Stimulated activated CD4-positive, alpha-beta T cell treated with anti-CD3 and anti-CD28 coated beads, Interleukin-2, amount 100 ng/mL, for 48 hours (primary cell): Measurements from ENCODE around the gene DUSP16.
"Not testable (repeated sequence)": the region's sequence is repeated elsewhere in the genome, so short reads cannot be mapped to it uniquely, and the experiment has no call there.

Experiments used
- DNase-seq, 2 donors: peaks; one replicate each; pipeline ENCODE4 v3.0.0-alpha.2; 2020

The DUSP16 gene, protein sequence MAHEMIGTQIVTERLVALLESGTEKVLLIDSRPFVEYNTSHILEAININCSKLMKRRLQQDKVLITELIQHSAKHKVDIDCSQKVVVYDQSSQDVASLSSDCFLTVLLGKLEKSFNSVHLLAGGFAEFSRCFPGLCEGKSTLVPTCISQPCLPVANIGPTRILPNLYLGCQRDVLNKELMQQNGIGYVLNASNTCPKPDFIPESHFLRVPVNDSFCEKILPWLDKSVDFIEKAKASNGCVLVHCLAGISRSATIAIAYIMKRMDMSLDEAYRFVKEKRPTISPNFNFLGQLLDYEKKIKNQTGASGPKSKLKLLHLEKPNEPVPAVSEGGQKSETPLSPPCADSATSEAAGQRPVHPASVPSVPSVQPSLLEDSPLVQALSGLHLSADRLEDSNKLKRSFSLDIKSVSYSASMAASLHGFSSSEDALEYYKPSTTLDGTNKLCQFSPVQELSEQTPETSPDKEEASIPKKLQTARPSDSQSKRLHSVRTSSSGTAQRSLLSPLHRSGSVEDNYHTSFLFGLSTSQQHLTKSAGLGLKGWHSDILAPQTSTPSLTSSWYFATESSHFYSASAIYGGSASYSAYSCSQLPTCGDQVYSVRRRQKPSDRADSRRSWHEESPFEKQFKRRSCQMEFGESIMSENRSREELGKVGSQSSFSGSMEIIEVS

DNA sequence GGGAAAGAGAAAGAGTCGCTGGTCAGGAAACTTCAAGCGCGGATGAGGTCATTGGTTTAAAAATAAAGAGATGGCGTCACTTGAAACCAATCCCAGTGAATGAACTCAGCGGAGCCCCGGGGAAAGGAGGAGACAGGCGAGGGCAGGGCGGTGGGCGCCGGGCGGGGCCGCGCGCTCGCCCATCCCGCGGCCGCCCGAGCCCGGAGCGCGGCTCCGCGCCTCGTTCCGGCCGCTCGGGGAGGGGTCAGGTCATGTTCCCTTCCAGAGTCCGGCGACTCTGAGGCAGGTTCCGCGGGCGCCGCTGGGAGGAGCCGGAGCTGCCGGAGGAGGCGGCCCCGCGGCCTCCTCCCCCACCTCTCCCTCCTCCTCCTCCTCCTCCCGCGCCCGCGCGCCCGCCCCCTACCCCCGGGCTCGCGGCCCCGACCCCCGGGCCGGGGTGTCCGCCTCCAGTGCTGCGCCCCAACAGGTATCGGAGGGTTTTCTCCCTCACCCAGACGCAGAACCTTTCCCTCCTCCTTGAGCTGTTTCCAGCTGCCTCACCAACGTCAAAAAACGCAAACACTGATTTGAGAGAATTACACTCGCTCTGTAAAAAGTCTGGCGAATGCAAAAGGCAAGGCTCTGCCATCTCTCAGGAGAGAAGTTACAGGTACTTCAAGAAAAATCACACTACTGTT is at the start of gene DUSP16:
Gene DUSP16, minus strand, starts transcription at position 279 of the 677 bp plus-strand sequence. CDS start 41,765 bp downstream, outside the sequence.
- peak; percentile 50 to 52 for DNase-seq

DNA sequence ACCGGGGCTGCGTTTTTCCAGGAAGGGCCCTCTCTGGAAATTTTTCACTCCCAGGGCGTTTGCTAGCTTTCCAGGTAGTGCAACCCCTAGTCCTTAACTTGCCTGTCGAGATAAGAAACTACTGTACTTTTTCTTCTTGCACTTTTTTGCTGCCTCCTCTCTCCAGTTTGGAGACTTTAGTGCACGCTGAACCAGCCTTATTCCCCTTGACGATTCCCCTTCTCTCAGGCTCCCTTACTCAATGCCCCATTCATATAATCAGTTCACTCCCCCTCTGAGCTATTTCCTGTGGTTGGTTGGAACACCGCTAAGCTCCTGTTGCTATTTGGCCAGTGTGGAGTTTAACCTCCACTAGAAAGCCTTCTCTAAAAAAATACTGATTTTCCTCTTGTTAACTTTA is 49.7 kb upstream of the DUSP16 start:
- no peak for DNase-seq

DNA sequence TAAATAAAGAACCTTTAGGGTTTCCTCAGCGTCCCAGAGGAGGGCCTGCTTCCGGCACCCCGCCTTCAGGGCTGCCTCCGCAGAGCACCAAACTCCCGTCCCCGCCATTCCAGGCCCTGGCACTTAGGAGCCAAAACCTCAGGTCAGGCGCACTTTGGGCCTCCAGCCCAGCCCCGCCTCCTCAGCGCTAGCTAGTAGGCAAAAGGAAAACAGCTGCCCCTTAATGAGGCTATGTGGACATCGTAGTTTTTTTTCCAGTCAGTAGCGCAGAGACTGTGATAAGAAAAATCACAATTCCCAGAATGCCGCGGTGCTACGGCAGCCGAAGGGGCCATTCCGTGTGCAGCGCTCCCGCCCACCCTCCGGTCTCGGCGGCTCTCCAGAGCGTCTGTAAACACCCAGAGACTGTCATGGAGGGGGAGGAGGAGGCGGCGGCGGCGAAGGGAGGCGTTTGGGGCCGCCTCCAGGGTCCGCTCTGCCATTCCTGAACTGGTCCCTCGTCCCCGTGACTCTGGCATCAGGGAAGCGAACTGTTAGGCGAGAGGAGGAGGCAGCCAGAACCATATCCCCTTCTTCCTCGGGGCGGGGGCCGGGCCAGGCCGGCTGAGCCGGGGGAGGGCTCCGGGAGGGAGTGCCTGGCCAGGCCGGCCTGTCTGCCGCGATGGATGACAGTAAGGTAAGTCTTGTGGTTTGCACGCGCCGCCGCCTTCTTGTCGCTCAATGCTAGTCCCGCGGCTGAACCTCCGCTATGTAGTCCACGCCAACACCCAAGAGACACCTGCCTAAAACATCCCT is 49.0 kb upstream of the DUSP16 start, which contains the start of gene CREBL2:
Gene CREBL2, plus strand, starts transcription at position 365 of the 795 bp plus-strand sequence. Its CDS starts 297 bp downstream, at position 662.
- DNase-seq = peak; percentile 78 to 79

DNA sequence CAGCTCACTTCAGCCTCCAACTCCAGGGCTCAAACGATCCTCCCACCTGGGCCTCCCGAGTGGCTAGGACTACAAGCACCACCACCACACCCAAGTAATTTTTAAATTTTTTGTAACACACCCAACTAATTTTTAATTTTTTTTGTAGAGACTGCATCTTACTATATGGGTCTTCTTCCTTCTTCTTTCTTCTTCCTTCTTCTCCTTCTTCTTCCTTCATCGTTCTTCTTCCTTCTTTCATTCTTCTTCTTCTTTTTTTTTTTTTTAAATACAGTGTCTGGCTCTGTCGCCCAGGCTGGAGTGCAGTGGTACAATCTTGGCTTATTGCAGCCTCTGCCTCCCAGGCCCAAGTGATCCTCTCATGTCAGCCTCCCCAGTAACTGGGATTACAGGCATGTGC is 48.0 kb upstream of the DUSP16 start:
- DNase-seq = no peak

DNA sequence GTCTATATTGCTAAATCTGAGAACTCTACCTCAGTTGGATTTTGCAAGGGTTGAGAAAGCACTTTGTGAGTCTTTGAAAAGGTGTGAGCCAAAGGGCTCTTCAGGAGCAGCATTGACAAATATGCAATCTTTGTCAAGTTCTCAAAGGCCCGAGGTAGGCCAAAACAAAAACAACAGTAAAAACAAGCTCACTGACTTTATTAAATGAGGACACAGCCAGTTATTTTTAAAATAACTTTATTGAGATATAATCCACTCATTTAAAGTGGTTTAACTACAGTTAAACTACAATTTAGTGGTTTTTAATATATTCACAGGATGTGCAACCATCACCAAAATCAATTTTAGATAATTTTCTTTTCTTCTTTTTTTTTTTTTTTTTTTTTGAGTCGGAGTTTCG is 47.0 kb upstream of the DUSP16 start:
- no peak for DNase-seq

DNA sequence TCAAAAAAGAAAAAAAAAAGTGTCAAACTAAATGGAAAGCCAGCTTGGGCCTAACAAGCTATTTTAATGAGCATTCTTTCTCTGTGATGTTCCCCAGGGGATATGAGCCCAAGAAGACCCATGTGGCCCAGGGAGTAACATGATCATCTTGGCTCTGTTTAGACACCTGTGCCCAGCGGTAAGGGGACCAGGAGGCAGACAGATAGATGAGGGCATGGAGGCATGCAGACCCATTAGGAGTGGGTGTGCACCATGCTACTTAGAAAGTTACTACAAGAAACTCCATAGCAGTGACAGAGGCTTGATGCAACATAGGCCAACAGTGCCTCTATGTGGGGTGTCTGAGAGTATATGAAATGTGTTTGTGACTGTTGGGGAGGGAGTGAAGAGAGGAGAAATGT is 45.9 kb upstream of the DUSP16 start:
- no peak for DNase-seq

DNA sequence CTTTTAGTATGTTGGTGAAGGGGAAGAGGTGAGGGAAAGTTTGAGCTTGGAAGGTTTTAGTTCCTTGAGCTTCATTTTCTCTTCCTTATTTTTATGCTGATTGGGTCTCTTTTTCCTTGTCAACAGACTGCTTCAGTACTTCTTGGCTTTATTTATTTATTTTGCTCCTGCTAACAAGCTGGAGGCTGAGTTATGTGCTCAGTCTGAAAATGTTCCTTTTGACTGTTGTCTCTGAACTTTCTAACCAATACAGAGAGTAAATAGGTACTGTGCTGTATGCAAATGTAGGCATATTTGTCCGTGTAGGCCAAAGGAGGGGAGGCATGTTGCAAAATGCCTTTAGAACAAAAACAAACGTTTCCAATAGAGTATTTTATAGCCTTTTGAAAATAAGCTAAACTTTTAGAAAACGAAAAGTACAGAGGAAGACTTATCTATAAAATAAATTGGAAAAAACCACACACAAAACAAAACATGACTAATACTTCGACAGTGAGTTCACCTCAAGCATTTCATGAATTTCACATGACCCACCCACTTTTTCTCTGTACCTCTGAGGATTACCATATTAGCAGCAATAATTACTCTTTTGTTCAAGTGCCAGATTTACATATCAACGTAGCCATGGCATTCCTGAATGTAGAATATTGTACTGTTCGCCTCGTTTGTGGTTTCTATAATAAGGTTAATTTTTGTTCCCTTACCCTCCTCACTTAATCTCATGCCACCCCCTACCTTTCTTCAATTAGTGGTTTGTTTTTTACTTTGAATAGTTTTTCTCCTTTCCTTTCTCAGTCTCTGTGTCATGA is 44.3 kb upstream of the DUSP16 start:
- no peak for DNase-seq

DNA sequence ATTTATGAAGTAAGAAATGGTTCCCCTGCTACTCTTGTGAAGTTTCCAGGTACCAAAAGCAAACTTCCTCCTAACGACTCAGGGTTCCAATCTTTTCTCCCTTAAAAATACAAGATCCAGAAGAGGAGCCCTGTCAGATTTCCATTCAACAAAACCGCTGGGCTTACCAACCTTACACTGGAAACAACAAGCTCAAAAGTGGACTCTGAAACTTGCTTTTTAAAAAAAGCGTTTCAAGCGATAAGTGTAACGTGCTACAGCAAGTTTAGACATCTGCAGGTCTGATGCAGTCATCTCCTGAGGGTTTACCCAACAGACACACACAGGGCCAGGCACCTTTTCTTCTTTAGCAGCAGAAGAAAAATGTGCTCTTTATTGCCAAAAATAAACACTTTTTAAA is 42.1 kb upstream of the DUSP16 start:
- no peak for DNase-seq

DNA sequence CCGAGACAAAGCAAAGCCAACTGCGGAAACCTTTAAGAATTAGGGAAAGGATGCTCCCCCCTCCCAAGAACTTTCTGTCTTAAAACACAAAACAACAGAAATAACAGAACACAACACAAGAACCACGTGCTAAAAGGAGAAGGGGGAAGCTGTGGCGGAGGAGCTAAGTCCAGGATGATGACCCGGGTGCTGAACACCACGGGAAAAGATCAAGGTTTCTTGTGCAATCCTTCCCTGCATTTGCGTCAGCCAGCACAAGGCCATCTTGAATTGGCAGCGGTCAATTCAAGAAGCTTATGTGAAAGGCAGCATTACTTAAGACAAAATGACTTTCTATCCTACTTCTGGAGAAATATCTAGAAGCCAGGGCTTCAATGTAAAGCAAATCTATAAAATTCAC is 38.0 kb upstream of the DUSP16 start:
- DNase-seq = no peak

DNA sequence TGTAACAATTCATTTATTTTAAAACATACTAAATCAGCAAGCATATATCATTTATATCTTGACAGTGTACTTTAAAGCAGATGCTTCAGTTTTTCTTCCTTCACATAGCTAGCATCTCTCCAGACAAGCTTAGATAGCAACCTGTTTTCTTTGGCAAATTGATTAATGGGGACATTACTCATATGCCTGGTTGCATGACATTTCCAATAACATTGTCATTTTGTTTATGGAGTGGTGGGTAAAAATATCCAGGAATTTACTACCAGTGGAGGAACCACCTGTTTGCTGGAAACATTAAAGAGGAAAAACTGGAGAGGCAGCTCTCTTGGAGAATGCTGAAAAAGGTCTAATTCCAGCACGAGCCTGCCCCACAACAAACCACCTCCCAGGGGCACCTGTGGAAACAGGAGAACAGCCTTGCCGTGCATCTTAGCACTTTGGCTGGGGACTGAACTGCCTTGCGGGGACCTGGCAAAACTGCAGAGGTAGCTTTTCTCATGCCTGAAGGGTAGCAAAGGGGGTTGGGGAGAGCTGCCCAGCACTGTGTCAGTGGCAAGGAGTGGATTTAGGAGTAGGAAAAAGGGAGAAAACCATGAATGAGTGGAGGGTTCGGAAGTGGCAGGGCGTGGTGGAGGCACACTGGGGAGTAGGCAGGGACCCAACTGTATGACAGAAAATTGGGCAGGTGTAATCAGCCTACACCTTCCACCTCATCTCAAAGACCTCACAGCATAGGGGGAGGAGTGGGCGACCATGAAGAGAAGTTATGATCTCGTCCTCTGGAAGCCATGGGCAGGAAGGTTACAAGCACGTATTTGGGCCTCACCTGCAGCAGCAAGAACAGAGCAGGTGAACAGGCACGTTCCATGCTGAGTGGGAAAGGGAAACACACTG is 37.3 kb upstream of the DUSP16 start:
- no peak for DNase-seq

DNA sequence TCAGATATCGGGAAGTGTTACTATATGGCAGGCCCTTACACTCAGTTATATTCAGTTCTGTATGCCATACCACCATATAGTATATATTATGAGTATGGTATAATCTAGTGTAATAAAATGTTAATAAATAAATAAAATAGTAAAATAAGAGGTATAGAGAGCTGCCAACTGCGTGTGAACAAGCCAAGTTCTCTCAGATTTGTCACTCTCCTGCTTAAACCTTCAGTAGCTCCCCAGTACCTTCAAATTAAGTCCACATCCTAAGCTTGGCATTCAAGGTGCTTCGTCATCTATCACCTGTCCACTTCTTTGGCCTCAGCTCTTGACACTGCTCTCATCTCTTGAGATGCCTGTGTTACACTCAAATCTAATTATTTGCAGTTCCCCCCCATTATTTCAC is 36.2 kb upstream of the DUSP16 start:
- DNase-seq = no peak

DNA sequence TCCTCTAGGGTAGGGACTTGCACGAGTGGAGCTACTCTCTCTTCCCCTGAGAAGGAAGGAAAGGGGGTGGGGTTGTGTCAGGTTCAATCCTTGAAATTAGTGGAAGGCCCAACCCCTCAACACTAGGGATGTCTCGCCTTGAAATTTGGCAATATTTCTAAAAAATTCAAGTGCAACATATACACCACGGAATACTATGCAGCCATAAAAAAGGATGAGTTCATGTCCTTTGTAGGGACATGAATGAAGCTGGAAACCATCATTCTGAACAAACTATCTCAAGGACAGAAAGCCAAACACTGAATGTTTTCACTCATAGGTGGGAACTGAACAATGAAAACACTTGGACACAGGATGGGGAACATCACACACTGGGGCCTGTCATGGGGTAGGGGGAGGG is 33.9 kb upstream of the DUSP16 start:
- DNase-seq = not testable (repeated sequence)

DNA sequence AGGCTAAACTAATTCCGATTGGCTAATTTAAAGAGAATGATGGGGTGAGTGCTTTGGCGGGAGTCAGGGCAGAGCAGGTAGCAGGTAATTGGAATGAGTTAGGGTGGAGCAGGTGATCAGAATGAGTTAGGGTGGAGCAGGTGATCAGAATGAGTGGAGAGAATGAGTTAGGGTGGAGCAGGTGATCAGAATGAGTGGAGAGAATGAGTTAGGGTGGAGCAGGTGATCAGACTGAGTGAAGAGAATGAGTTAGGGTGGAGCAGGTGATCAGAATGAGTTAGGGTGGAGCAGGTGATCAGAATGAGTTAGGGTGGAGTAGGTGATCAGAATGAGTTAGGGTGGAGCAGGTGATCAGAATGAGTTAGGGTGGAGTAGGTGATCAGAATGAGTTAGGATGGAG is 33.3 kb upstream of the DUSP16 start:
- not testable (repeated sequence) for DNase-seq

DNA sequence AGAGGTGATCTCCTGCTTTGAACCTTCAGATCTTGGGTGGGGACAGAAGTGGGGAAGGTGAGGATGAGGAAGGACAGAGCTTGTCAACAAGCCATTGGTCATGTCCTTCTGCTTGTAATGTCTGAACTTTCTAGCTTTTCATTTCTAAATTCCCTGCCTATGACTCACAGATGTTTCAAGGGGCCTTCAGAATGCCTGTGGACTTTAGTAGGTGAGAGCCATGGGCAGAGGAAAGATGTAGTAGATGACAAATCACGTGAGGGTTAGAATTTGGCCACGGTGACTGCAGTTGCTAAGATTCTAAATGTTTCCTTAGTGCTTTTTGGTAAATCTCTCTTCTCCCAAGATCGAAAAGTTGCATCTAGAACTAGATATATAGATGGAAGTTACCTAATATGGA is 30.3 kb upstream of the DUSP16 start:
- DNase-seq = no peak

DNA sequence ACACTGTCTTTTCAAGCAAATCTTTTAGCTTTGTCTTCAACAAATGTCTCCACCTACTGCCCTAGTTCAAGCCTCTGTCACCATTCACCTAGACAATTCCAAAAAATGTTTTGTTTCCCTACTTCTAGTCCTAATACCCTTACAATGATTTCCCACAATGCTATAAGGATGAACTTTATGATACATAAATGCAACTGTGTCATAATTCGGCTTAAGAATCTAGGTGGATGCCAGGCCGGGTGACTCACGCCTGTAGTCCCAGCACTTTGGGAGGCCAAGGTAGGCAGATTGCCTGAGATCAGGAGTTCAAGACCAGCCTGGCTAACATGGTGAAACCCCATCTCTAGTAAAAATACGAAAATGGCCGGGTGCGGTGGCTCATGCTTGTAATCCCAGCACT is 28.3 kb upstream of the DUSP16 start:
- no peak for DNase-seq

DNA sequence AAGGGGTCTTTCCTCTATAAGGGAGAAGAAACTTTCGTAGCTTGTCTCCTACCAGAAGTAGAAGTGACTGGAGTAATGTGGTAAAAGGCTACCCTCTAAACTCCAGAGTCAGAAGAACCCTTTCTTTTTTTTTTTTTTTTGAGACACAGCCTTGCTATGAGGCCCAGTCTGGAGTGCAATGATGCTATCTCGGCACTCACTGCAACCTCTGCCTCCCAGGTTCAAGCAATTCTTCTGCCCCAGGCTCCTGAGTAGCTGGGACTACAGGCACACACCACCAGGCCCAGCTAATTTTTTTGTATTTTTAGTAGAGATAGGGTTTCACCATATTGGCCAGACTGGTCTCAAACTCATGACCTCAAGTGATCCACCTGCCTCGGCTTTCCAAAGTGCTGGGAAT is 25.8 kb upstream of the DUSP16 start:
- DNase-seq = not testable (repeated sequence)

DNA sequence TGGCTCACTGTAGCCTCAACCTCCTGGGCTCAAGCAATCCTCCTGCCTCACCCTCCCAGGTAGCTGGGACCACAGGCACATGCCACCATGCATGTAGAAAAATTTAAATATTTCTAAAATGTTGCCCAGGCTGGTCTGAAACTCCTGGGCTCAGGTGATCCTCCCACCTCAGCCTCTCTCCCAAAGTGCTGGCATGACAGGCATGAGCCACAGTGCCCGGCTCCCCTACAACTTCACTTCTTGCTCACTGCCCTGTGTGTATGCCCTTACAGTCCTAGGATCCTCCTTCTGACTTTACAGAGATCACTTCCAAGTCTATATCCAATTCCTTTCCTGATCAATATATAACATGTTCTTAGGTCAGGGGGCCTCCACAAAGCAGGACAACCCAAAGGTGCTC is 25.2 kb upstream of the DUSP16 start:
- no peak for DNase-seq

DNA sequence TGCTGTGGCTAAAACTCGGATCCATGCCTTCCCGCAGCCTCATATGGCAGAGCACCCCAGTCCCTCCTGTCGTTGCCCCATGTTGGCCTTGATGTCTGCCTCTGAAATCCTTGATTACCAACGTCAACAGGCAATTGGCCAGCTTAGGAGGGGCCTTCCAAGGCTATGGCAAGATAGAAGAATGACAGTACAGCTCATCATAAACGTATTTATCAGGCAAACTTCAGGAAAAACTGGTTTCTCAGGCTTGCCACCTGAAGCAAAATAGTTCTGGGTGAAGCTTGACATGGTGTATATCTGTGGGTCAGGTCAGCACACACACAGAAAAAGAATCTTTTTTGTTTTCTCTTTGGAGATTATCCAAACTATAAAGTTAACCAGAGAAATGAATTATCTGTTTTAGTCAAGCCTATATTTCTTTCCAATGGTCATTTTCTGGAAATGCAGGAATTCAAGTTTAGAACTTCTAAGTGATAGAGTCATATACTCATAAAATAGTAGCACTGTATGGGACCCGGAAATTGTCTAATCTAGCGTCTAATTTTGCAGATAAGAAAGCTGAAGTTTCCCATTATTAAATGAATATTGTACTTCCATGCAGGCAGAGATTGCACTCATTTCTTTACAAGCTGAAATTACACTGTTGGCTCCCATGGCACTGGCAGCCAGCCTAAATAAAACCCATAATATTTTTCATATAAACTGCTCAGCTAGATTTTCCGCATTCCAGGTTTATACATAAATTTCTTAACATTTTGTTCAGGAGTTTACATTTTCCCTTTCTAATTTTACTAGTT is 24.4 kb upstream of the DUSP16 start:
- DNase-seq = no peak

DNA sequence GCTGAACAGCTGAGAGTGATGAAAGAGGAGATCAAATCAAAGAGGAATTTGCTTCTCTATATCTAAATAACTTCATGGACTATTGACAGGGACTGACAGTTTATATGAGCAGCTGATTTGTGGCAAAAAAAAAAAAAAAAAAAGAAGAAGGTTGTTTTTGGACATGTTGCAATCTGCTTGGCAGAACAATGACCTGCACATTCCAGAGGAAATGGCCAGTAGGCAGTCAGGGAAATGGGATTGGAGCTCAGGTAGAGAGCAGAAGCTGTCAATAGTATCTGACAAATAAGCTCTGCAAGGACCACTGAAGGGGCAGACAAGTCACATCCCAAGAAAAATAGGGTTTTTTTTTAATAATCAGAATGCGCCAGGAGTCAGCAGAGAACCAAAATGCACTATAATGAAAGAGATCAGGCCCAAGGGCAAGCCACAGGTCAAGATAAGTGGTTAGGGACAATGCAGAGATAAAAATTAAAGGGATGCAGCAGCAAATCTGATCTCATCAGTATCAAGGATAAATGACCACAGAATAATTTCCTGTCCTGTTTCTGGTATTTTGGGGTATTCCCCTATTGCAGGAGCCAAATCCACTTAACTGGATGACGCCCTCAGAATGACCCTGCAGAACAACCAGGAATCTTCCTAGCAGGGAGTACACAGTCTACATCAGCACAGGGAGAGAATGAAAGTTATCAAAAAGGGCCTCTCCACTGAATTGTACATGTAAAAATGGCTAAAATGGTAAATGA is 22.6 kb upstream of the DUSP16 start:
- no peak for DNase-seq
